ENCODE measurements around the gene CDK14. TPM values are rescaled to one million over a fixed set of nuclear protein-coding genes. Genes with fewer than 3 reads are reported as not detected.

CDK14 gene
- total RNA-seq, 2 donors from 2014 or later, result 10.8 to 14.6 TPM

- Histone ChIP-seq H3K27me3 (replicated peaks; ENCODE audit: insufficient read depth) (no peaks in the 10 kb centered on the region), H3K4me1 (ENCODE audit: control insufficient read depth in 1 of 2, low read depth in 2 of 2) (peaks cover 0 to 6% of the 10 kb centered on the region in 2 donors), H3K9me3 (no peaks in the 10 kb centered on the region), H3K27ac (no peak overlapping the region), H3K4me3 (no peak overlapping the region), H3K36me3 (no peaks in the 10 kb centered on the region)
- ATAC-seq (ENCODE audit: insufficient number of reproducible peaks, low FRiP score, low read depth) (no peak), DNase-seq (ENCODE audit: low spot score) (no peak)
- TF ChIP-seq, protein P1, sequence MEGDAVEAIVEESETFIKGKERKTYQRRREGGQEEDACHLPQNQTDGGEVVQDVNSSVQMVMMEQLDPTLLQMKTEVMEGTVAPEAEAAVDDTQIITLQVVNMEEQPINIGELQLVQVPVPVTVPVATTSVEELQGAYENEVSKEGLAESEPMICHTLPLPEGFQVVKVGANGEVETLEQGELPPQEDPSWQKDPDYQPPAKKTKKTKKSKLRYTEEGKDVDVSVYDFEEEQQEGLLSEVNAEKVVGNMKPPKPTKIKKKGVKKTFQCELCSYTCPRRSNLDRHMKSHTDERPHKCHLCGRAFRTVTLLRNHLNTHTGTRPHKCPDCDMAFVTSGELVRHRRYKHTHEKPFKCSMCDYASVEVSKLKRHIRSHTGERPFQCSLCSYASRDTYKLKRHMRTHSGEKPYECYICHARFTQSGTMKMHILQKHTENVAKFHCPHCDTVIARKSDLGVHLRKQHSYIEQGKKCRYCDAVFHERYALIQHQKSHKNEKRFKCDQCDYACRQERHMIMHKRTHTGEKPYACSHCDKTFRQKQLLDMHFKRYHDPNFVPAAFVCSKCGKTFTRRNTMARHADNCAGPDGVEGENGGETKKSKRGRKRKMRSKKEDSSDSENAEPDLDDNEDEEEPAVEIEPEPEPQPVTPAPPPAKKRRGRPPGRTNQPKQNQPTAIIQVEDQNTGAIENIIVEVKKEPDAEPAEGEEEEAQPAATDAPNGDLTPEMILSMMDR (IDR thresholded peaks at IDR 0.05), result no peak
Observed at GRCh38 chr7:90672210-90672609, 76.1 kb downstream of the CDK14 start.

DNA sequence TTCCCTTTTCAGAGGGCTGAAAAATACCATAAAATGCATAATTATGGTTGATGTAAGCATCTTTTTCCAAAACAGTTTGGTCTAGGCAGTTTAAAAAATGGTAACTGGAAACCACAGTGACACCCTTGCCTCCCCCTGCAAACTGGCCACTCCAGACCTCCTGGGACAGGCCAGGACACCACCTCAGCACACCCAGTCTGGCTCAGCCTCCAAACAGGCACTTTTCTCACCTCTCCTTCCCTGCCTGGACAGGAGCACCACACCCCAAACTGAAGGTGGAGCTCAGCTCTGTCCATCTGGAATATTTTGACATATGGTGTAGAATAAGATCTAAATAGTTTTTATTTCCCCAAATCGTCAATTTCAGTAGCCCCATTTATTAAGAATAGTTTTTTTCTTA lies 78.5 kb downstream of the CDK14 start:
- ATAC-seq (ENCODE audit: insufficient number of reproducible peaks, low FRiP score, low read depth) (no peak), DNase-seq (ENCODE audit: low spot score) (no peak)
- H3K4me1 ChIP-seq (ENCODE audit: control insufficient read depth in 1 of 2, low read depth in 2 of 2), result peaks cover 0 to 12% of the 10 kb centered on the region in 2 donors
- H3K27ac ChIP-seq, result no peak overlapping the region
- TF ChIP-seq, protein P1 (IDR thresholded peaks at IDR 0.05), result no peak
- H3K27me3 ChIP-seq (replicated peaks; ENCODE audit: insufficient read depth), result no peaks in the 10 kb centered on the region
- H3K36me3 ChIP-seq, result no peaks in the 10 kb centered on the region
- no peaks in the 10 kb centered on the region for H3K9me3 ChIP-seq
- no peak overlapping the region for H3K4me3 ChIP-seq

GRCh38 chr7:90675982-90676381 lies 79.9 kb downstream of the CDK14 start:
- no peak for ATAC-seq (ENCODE audit: insufficient number of reproducible peaks, low FRiP score, low read depth)
- Histone ChIP-seq H3K4me1 (ENCODE audit: control insufficient read depth in 1 of 2, low read depth in 2 of 2) (peaks cover 0 to 12% of the 10 kb centered on the region in 2 donors), H3K36me3 (no peaks in the 10 kb centered on the region), H3K27ac (no peak overlapping the region), H3K27me3 (replicated peaks; ENCODE audit: insufficient read depth) (no peaks in the 10 kb centered on the region), H3K9me3 (no peaks in the 10 kb centered on the region), H3K4me3 (no peak overlapping the region)
- TF ChIP-seq, protein P1 (IDR thresholded peaks at IDR 0.05), result no peak
- DNase-seq (ENCODE audit: low spot score), result no peak

- TF ChIP-seq, protein P1 (IDR thresholded peaks at IDR 0.05), result no peak
- Histone ChIP-seq H3K4me3 (no peak overlapping the region), H3K36me3 (no peaks in the 10 kb centered on the region), H3K27ac (no peak overlapping the region), H3K9me3 (no peaks in the 10 kb centered on the region), H3K27me3 (replicated peaks; ENCODE audit: insufficient read depth) (no peaks in the 10 kb centered on the region), H3K4me1 (ENCODE audit: control insufficient read depth in 1 of 2, low read depth in 2 of 2) (peaks cover 0 to 12% of the 10 kb centered on the region in 2 donors)
- no peak for ATAC-seq (ENCODE audit: insufficient number of reproducible peaks, low FRiP score, low read depth)
- DNase-seq (ENCODE audit: low spot score), result no peak
Observed at GRCh38 chr7:90677486-90678404, 81.6 kb downstream of the CDK14 start.

- TF ChIP-seq, protein P1 (IDR thresholded peaks at IDR 0.05), result no peak
- Histone ChIP-seq H3K9me3 (no peaks in the 10 kb centered on the region), H3K4me1 (ENCODE audit: control insufficient read depth in 1 of 2, low read depth in 2 of 2) (peaks cover 0 to 12% of the 10 kb centered on the region in 2 donors), H3K36me3 (no peaks in the 10 kb centered on the region), H3K27me3 (replicated peaks; ENCODE audit: insufficient read depth) (no peaks in the 10 kb centered on the region), H3K4me3 (no peak overlapping the region), H3K27ac (no peak overlapping the region)
- ATAC-seq (ENCODE audit: insufficient number of reproducible peaks, low FRiP score, low read depth), result no peak
- no peak for DNase-seq (ENCODE audit: low spot score)
Observed at GRCh38 chr7:90678986-90679385, 82.9 kb downstream of the CDK14 start.

Measured in thoracic aorta (tissue), 2 donors.